GM12874 (cell line): ENCODE data around the gene DNM3.

Experiments used
- CTCF ChIP-seq: IDR thresholded peaks from 2 replicates; pipeline ENCODE4 v1.5.1; 2011; ENCODE audit warnings: low read depth, mild to moderate bottlenecking, control low read depth, low read length, moderate library complexity; ENCODE audit not compliant: insufficient read depth

DNM3 gene

GRCh38 chr1:172342584-172343239 is 501.4 kb downstream of the DNM3 start:
- no peak for TF ChIP-seq CTCF

- no peak for TF ChIP-seq CTCF
Measured at GRCh38 chr1:172343240-172344160, 502.2 kb downstream of the DNM3 start.

- no peak for TF ChIP-seq CTCF
Measured at GRCh38 chr1:172344444-172344843, 503.1 kb downstream of the DNM3 start.

GRCh38 chr1:172345077-172345476 is 503.8 kb downstream of the DNM3 start:
- no peak for TF ChIP-seq CTCF

- TF ChIP-seq CTCF, result no peak
Measured at GRCh38 chr1:172347416-172347815, 506.1 kb downstream of the DNM3 start.

- TF ChIP-seq CTCF, result no peak
Measured at GRCh38 chr1:172350856-172351255, 509.6 kb downstream of the DNM3 start.

GRCh38 chr1:172351346-172351745 is 510.0 kb downstream of the DNM3 start:
- TF ChIP-seq CTCF, result no peak
